SU-DHL-6 (cell line): ENCODE results near the gene TFF2.

Source experiments
- CTCF ChIP-seq: fragments of 200-600 bp; sonication (generic); IDR thresholded peaks from one replicate; pipeline ENCODE4 v1.5.1; 2017; ENCODE audit warnings: antibody characterized with exemption, mild to moderate bottlenecking, low read length, moderate library complexity; ENCODE audit not compliant: insufficient read depth, poor library complexity, severe bottlenecking
- EZH2phosphoT487 ChIP-seq: fragments of 200-600 bp; sonication (generic), shearing (Covaris generic); conservative IDR thresholded peaks from 2 replicates; pipeline ENCODE4 v1.6.1; 2018; ENCODE audit warnings: mild to moderate bottlenecking, antibody characterized with exemption, low read length, moderate library complexity, mixed read lengths

- TF ChIP-seq CTCF (no peak), EZH2phosphoT487 (no peak)
Measured at GRCh38 chr21:42298237-42298636, 52.6 kb downstream of the TFF2 start.
